SU-DHL-6 (cell line): ENCODE results near the gene DPEP1.

Source experiments
- CTCF ChIP-seq: fragments of 200-600 bp; sonication (generic); IDR thresholded peaks from one replicate; pipeline ENCODE4 v1.5.1; 2017; ENCODE audit warnings: antibody characterized with exemption, mild to moderate bottlenecking, low read length, moderate library complexity; ENCODE audit not compliant: insufficient read depth, poor library complexity, severe bottlenecking
- EZH2phosphoT487 ChIP-seq: fragments of 200-600 bp; sonication (generic), shearing (Covaris generic); conservative IDR thresholded peaks from 2 replicates; pipeline ENCODE4 v1.6.1; 2018; ENCODE audit warnings: mild to moderate bottlenecking, antibody characterized with exemption, low read length, moderate library complexity, mixed read lengths

GRCh38 chr16:89593841-89594240, 19.6 kb upstream of the DPEP1 start:
- TF ChIP-seq CTCF (no peak), EZH2phosphoT487 (no peak)
